Testis (tissue), 2 donors: ENCODE results near the gene CLDN17.

Experiments used
- CTCF ChIP-seq, 3 experiments: fragments of 450-650 bp in 2 of 3; fragments of 200-600 bp in 1 of 3; sonication (generic) in 1 of 3; IDR thresholded peaks; one replicate each; pipeline ENCODE4 v1.5.1; 2016 to 2019; ENCODE audit warnings: antibody characterized with exemption in 3 of 3, mild to moderate bottlenecking in 2 of 3, moderate library complexity in 1 of 3
- POLR2A ChIP-seq: fragments of 450-650 bp; IDR thresholded peaks from one replicate; pipeline ENCODE4 v1.6.1; 2017; ENCODE audit warnings: antibody characterized with exemption, mild to moderate bottlenecking, moderate library complexity

GRCh38 chr21:30190554-30190953, 23.9 kb upstream of the CLDN17 start:
- TF ChIP-seq CTCF (IDR thresholded peaks at IDR 0.05) (no peak), POLR2A (no peak)
